ENCODE measurements around the gene PTPRN2. TPM values are rescaled to one million over a fixed set of nuclear protein-coding genes. Genes with fewer than 3 reads are reported as not detected.

Gene PTPRN2
- total RNA-seq, 1 experiment from 2014 or later = 0.11 TPM

DNA sequence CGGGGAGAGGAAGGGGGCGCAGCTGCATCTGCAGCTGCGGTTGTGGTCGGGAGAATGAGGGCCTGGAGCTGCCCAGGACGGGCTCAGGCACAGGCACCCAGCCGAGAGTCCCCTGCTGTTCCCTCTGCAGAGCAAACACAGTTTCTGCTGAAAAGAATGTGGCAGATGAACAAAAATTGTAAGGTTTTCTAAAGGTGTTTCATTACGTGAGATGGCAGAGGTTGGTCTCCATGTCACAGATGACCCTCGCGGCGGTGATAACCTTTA is 794.6 kb downstream of the PTPRN2 start:
- POLR2A ChIA-PET (ENCODE audit: low non-redundant PET) = no interaction called here
- intact Hi-C loops (cut with micrococcal nuclease; ENCODE audit: unreplicated experiment) = no loop called here
- H3K36me3 ChIP-seq (ENCODE audit: insufficient read depth, low read length, poor library complexity, severe bottlenecking) = no peaks in the 10 kb centered on the region
- no peak for DNase-seq (ENCODE audit: low spot score)
- no peaks in the 10 kb centered on the region for H3K27me3 ChIP-seq (replicated peaks; ENCODE audit: insufficient read depth, low read depth, low read length, poor library complexity)
- H3K4me1 ChIP-seq (ENCODE audit: insufficient read depth, low read length, poor library complexity, severe bottlenecking) = no peaks in the 10 kb centered on the region
- H3K27ac ChIP-seq (ENCODE audit: low read depth, low read length, poor library complexity, severe bottlenecking) = no peak overlapping the region
- BruUV-seq (replicated peaks) = no TSS peak
- CTCF ChIA-PET = no interaction called here
- TF ChIP-seq EZH2 (IDR thresholded peaks at IDR 0.05; ENCODE audit: borderline replicate concordance, low read depth, low read length, poor library complexity, severe bottlenecking) = no peak
- TF ChIP-seq, protein P1, sequence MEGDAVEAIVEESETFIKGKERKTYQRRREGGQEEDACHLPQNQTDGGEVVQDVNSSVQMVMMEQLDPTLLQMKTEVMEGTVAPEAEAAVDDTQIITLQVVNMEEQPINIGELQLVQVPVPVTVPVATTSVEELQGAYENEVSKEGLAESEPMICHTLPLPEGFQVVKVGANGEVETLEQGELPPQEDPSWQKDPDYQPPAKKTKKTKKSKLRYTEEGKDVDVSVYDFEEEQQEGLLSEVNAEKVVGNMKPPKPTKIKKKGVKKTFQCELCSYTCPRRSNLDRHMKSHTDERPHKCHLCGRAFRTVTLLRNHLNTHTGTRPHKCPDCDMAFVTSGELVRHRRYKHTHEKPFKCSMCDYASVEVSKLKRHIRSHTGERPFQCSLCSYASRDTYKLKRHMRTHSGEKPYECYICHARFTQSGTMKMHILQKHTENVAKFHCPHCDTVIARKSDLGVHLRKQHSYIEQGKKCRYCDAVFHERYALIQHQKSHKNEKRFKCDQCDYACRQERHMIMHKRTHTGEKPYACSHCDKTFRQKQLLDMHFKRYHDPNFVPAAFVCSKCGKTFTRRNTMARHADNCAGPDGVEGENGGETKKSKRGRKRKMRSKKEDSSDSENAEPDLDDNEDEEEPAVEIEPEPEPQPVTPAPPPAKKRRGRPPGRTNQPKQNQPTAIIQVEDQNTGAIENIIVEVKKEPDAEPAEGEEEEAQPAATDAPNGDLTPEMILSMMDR (conservative IDR thresholded peaks at IDR 0.05; ENCODE audit: low read depth, low read length) = no peak
- no peak overlapping the region for H3K4me3 ChIP-seq (ENCODE audit: low read depth, low read length, poor library complexity, severe bottlenecking)
- no peaks in the 10 kb centered on the region for H3K9me3 ChIP-seq (ENCODE audit: low read depth, low read length, poor library complexity, severe bottlenecking)

DNA sequence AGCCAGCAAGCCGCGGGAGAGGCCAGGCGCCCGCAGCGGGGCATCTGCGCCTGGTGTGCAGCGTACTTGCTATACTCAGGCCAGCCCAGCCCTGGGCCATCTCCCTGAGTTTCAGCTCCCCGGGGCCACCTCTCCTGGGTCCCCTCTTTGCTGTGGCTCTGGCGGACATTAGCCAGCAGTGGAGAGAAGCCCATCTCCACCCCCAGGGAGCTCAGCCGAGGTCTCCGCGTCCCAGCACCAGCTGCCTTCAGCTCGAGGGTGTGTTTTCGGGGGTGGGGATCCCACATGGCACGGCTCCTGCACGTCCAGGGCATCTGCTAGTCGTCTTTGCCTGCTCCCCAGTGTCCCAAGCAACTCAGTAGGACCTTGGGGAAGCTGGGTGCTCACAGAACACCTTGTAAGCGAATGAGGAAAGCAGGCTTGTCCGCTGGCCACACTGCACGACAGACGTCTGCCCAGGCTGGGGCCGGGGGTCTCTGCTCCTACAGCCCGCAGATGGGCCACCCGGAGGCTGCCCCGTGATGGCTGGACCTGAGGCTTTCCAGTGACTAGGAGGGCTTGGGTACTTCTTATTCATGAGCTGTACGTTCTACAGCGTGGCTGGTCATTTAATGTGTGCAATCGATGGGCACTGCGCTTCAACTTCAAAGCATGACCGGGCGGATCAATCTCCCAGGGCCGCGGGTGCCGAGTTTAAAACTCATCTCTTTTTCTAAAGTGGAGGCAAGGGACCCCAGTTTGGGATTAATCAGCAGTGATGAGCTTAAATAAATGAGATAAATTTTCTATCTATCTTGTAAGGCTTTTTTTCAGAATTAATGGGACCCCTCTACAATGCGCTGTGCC is 795.2 kb downstream of the PTPRN2 start:
- intact Hi-C loops (cut with micrococcal nuclease; ENCODE audit: unreplicated experiment) = no loop called here
- TF ChIP-seq EZH2 (IDR thresholded peaks at IDR 0.05; ENCODE audit: borderline replicate concordance, low read depth, low read length, poor library complexity, severe bottlenecking) = no peak
- TF ChIP-seq, protein P1 (conservative IDR thresholded peaks at IDR 0.05; ENCODE audit: low read depth, low read length) = no peak
- no peaks in the 10 kb centered on the region for H3K9me3 ChIP-seq (ENCODE audit: low read depth, low read length, poor library complexity, severe bottlenecking)
- H3K4me1 ChIP-seq (ENCODE audit: insufficient read depth, low read length, poor library complexity, severe bottlenecking) = no peaks in the 10 kb centered on the region
- no peaks in the 10 kb centered on the region for H3K36me3 ChIP-seq (ENCODE audit: insufficient read depth, low read length, poor library complexity, severe bottlenecking)
- BruUV-seq (replicated peaks) = no TSS peak
- no peak overlapping the region for H3K27ac ChIP-seq (ENCODE audit: low read depth, low read length, poor library complexity, severe bottlenecking)
- H3K27me3 ChIP-seq (replicated peaks; ENCODE audit: insufficient read depth, low read depth, low read length, poor library complexity) = no peaks in the 10 kb centered on the region
- POLR2A ChIA-PET (ENCODE audit: low non-redundant PET) = no interaction called here
- no peak overlapping the region for H3K4me3 ChIP-seq (ENCODE audit: low read depth, low read length, poor library complexity, severe bottlenecking)
- CTCF ChIA-PET = no interaction called here
- DNase-seq (ENCODE audit: low spot score) = no peak

DNA sequence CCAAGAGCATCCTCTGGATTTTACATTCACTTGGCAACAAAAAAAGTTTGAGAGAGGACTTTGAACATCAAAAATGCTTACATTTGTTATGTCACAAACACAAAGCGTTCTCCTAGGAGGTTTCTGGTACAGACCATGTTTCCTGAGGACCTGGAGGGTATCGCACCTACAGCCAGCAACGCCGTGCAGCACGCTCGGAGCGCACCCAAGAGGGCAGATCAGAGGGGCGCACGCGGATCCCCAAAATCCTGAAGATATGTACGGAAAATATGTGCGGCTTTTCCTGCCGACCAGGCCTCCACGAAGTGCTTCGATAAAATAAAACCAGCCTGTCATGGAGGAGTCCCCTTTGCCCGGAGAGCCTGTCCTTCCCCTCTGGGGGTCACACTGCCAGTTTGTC is 796.0 kb downstream of the PTPRN2 start:
- H3K9me3 ChIP-seq (ENCODE audit: low read depth, low read length, poor library complexity, severe bottlenecking) = no peaks in the 10 kb centered on the region
- H3K4me1 ChIP-seq (ENCODE audit: insufficient read depth, low read length, poor library complexity, severe bottlenecking) = no peaks in the 10 kb centered on the region
- H3K4me3 ChIP-seq (ENCODE audit: low read depth, low read length, poor library complexity, severe bottlenecking) = no peak overlapping the region
- no peak overlapping the region for H3K27ac ChIP-seq (ENCODE audit: low read depth, low read length, poor library complexity, severe bottlenecking)
- H3K27me3 ChIP-seq (replicated peaks; ENCODE audit: insufficient read depth, low read depth, low read length, poor library complexity) = no peaks in the 10 kb centered on the region
- TF ChIP-seq EZH2 (IDR thresholded peaks at IDR 0.05; ENCODE audit: borderline replicate concordance, low read depth, low read length, poor library complexity, severe bottlenecking) = no peak
- TF ChIP-seq, protein P1 (conservative IDR thresholded peaks at IDR 0.05; ENCODE audit: low read depth, low read length) = no peak
- DNase-seq (ENCODE audit: low spot score) = no peak
- intact Hi-C loops (cut with micrococcal nuclease; ENCODE audit: unreplicated experiment) = no loop called here
- POLR2A ChIA-PET (ENCODE audit: low non-redundant PET) = no interaction called here
- no peaks in the 10 kb centered on the region for H3K36me3 ChIP-seq (ENCODE audit: insufficient read depth, low read length, poor library complexity, severe bottlenecking)
- CTCF ChIA-PET = no interaction called here
- no TSS peak for BruUV-seq (replicated peaks)

Data from A673 (cell line).